Endothelial cell (in vitro differentiated cells): ENCODE data around the gene HOPX. TPM values are rescaled to one million over a fixed set of nuclear protein-coding genes. Genes with fewer than 3 reads are reported as not detected.
A peak's percentile ranks its signal among the peaks of the same experiment; 100 is the strongest.

Source experiments
- DNase-seq: peaks from one replicate; pipeline ENCODE4 v3.0.0; 2021; ENCODE audit warnings: low spot score
- H3K27ac Mint-ChIP-seq: one replicate; pipeline ENCODE4 v1.8.0; 2021; ENCODE audit warnings: mixed read lengths, inconsistent platforms; ENCODE audit not compliant: unreplicated experiment
- H3K27me3 Mint-ChIP-seq: one replicate; pipeline ENCODE4 v1.8.0; 2021; ENCODE audit warnings: mild to moderate bottlenecking, moderate library complexity, mixed read lengths, inconsistent platforms; ENCODE audit not compliant: unreplicated experiment
- H3K36me3 Mint-ChIP-seq: one replicate; pipeline ENCODE4 v1.8.0; 2021; ENCODE audit warnings: mild to moderate bottlenecking, low read depth, mixed read lengths, inconsistent platforms; ENCODE audit not compliant: unreplicated experiment
- H3K4me1 Mint-ChIP-seq: one replicate; pipeline ENCODE4 v1.8.0; 2021; ENCODE audit warnings: mild to moderate bottlenecking, mixed read lengths, inconsistent platforms; ENCODE audit not compliant: unreplicated experiment
- H3K4me3 Mint-ChIP-seq: one replicate; pipeline ENCODE4 v1.8.0; 2021; ENCODE audit warnings: mild to moderate bottlenecking, mixed read lengths, inconsistent platforms; ENCODE audit not compliant: unreplicated experiment
- H3K9me3 Mint-ChIP-seq: one replicate; pipeline ENCODE4 v1.8.0; 2021; ENCODE audit warnings: mixed read lengths, inconsistent platforms; ENCODE audit not compliant: unreplicated experiment
- CTCF ChIP-seq: fragments of 200-600 bp; sonication (generic); IDR thresholded peaks from one replicate; pipeline ENCODE4 v1.5.0; 2021; ENCODE audit warnings: antibody characterized with exemption; ENCODE audit not compliant: unreplicated experiment
- total RNA-seq: library from RNA; stranded (reverse); fragmentation: NEBNext Ultra II Directional; extraction: Animal tissue kit (Norgen Biotek cat#: 25700); gene quantifications from one replicate; pipeline ENCODE4 v1.2.1, GENCODE V29; 2021; ENCODE audit not compliant: unreplicated experiment

HOPX gene
- total RNA-seq, 1 donor from 2014 or later = 4.2 TPM

GRCh38 chr4:56656346-56656643, 24.8 kb downstream of the HOPX start:
- peak; percentile 32 for DNase-seq
- peaks cover 9% of the 10 kb centered on the region for H3K27me3 Mint-ChIP-seq
- peak overlapping the region; percentile 87 for H3K4me3 Mint-ChIP-seq
- H3K36me3 Mint-ChIP-seq = peaks cover 4% of the 10 kb centered on the region
- H3K27ac Mint-ChIP-seq = no peak overlapping the region
- H3K4me1 Mint-ChIP-seq = peaks cover 26% of the 10 kb centered on the region
- no peaks in the 10 kb centered on the region for H3K9me3 Mint-ChIP-seq
- TF ChIP-seq CTCF = no peak

GRCh38 chr4:56655627-56656345, 25.3 kb downstream of the HOPX start:
- Mint-ChIP-seq H3K36me3 (peaks cover 4% of the 10 kb centered on the region), H3K27me3 (peaks cover 9% of the 10 kb centered on the region), H3K9me3 (no peaks in the 10 kb centered on the region), H3K4me3 (peak overlapping the region; percentile 94), H3K27ac (no peak overlapping the region), H3K4me1 (peaks cover 27% of the 10 kb centered on the region)
- peak; percentile 30 for DNase-seq
- TF ChIP-seq CTCF = no peak

DNA sequence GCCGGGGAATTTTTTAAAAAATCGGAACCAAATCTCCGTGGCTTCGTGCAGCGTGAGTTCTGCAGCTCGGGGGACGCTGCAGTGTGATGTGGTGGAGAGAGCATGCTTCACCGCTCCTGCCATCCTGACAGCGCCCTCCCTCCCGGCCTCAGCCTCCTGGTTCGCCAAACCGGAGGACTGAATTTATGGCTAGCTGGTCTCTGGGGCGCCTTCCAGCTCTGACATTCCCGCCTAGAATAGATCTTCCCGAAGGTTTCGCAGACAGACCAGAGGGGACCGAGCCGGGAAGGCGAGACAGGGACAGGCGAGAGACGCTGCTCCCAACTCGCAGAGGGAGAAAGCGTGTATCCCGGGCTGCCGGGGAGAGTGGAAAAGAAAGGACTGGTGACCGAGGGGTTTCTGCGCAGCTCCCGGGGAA, 25.9 kb downstream of the HOPX start:
- peak; percentile 29 for DNase-seq
- H3K27me3 Mint-ChIP-seq = peaks cover 9% of the 10 kb centered on the region

GRCh38 chr4:56654238-56654632, 26.9 kb downstream of the HOPX start:
- no peaks in the 10 kb centered on the region for H3K9me3 Mint-ChIP-seq
- H3K27ac Mint-ChIP-seq = no peak overlapping the region
- DNase-seq = no peak
- no peak overlapping the region for H3K4me3 Mint-ChIP-seq
- H3K27me3 Mint-ChIP-seq = peaks cover 9% of the 10 kb centered on the region
- no peak for TF ChIP-seq CTCF
- H3K4me1 Mint-ChIP-seq = peaks cover 40% of the 10 kb centered on the region
- peaks cover 4% of the 10 kb centered on the region for H3K36me3 Mint-ChIP-seq

More for the DNA sequence above, 25.9 kb downstream of the HOPX start:
- no peak overlapping the region for H3K27ac Mint-ChIP-seq
- H3K36me3 Mint-ChIP-seq = peaks cover 4% of the 10 kb centered on the region
- no peaks in the 10 kb centered on the region for H3K9me3 Mint-ChIP-seq
- TF ChIP-seq CTCF = no peak
- H3K4me1 Mint-ChIP-seq = peaks cover 32% of the 10 kb centered on the region
- H3K4me3 Mint-ChIP-seq = peak overlapping the region; percentile 94

DNA sequence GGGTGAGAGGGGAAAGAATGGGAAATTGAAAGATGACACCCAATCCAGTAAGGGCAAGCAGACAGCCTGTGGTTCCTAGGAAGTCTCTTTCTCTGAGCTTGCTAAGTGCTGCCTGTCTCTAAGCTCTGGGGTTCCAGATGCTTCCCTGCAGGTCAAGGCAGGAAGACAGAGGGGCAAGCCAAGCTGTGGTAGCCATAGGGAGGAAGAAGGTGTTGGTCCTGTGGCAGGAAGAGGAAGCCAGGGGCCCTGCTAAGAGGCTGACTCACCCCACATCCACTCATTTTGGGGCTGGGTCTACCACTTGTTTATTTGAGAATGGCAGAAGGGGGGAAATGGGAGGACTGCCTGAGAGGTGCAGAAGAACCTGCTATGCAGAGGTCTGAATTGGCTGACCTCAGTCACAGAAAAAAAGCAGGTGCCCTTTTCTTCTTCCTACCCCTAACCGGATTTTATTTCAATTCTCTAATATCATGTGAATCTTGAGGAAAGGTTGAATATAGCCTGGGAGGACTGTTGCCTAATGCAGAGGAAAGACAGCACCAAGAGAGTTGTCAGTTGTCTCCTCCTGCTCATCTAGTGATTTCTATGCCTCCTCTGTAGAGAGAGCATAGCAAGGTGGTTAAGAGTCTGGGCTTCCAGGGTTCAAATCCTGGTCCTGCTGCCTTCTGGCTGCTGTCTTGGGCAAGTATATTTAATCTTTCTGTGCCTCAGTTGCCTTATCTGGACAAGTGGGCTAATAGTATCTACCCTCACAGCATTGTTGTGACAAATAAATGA, 27.4 kb downstream of the HOPX start:
- peak; percentile 15 for DNase-seq
- TF ChIP-seq CTCF = no peak
- Mint-ChIP-seq H3K4me3 (peak overlapping the region; percentile 44), H3K27me3 (peaks cover 9% of the 10 kb centered on the region), H3K36me3 (peaks cover 4% of the 10 kb centered on the region), H3K9me3 (no peaks in the 10 kb centered on the region), H3K4me1 (peaks cover 40% of the 10 kb centered on the region), H3K27ac (no peak overlapping the region)
